ENCODE data around the gene GPR55.

- TF ChIP-seq RAD21 (IDR thresholded peaks at IDR 0.05; ENCODE audit: low read length) (no peak), SMC3 (IDR thresholded peaks at IDR 0.05; ENCODE audit: low read depth, low read length) (no peak), CEBPB (IDR thresholded peaks at IDR 0.05; ENCODE audit: low read depth, low read length) (no peak), CTCF (conservative IDR thresholded peaks at IDR 0.05; ENCODE audit: low read depth, low read length) (no peak), MAFK (IDR thresholded peaks at IDR 0.05; ENCODE audit: low read depth, low read length) (no peak), MAZ (IDR thresholded peaks at IDR 0.05; ENCODE audit: borderline replicate concordance, low read depth, low read length) (no peak), CHD1 (IDR thresholded peaks at IDR 0.05; ENCODE audit: low read depth, low read length) (no peak), POLR2A (IDR thresholded peaks at IDR 0.05; ENCODE audit: low read depth, low read length) (no peak), BHLHE40 (IDR thresholded peaks at IDR 0.05; ENCODE audit: low read depth, low read length) (no peak), RCOR1 (IDR thresholded peaks at IDR 0.05; ENCODE audit: insufficient replicate concordance, low read length) (no peak)
These were observed 59.7 kb downstream of the GPR55 start for GRCh38 chr2:230865307-230865765.

Measured in IMR-90 (cell line).